Measurements from ENCODE around the gene CCP110.

The CCP110 gene

GRCh38 chr16:19481769-19482168 lies 42.0 kb upstream of the CCP110 start:
- H3K4me1 ChIP-seq: no peaks in the 10 kb centered on the region

GRCh38 chr16:19482291-19482690 lies 41.5 kb upstream of the CCP110 start:
- Histone ChIP-seq H3K27ac (no peak overlapping the region), H3K4me1 (no peaks in the 10 kb centered on the region), H3K27me3 (peaks cover 0 to 3% of the 10 kb centered on the region in 2 donors), H3K4me3 (no peak overlapping the region), H3K9me3 (peaks cover 0 to 7% (median 0%) of the 10 kb centered on the region in 3 donors), H3K36me3 (no peaks in the 10 kb centered on the region)
- TF ChIP-seq CTCF (IDR thresholded peaks at IDR 0.05): no peak
- no peak for DNase-seq
- intact Hi-C loops (cut with DNase I; ENCODE audit: low total_unique reads): no loop called here

More at GRCh38 chr16:19481769-19482168, 42.0 kb upstream of the CCP110 start:
- Histone ChIP-seq H3K4me3 (no peak overlapping the region), H3K9me3 (peaks cover 0 to 7% (median 0%) of the 10 kb centered on the region in 3 donors), H3K36me3 (no peaks in the 10 kb centered on the region), H3K27ac (no peak overlapping the region), H3K27me3 (peaks cover 0 to 3% of the 10 kb centered on the region in 2 donors)
- no peak for TF ChIP-seq CTCF (IDR thresholded peaks at IDR 0.05)
- intact Hi-C loops (cut with DNase I; ENCODE audit: low total_unique reads): no loop called here
- DNase-seq: no peak

- Histone ChIP-seq H3K9me3 (peaks cover 0 to 7% (median 0%) of the 10 kb centered on the region in 3 donors), H3K4me3 (no peak overlapping the region), H3K36me3 (no peaks in the 10 kb centered on the region), H3K4me1 (no peaks in the 10 kb centered on the region), H3K27me3 (peaks cover 0 to 3% of the 10 kb centered on the region in 2 donors), H3K27ac (no peak overlapping the region)
- DNase-seq: no peak
- intact Hi-C loops (cut with DNase I; ENCODE audit: low total_unique reads): no loop called here
- TF ChIP-seq CTCF (IDR thresholded peaks at IDR 0.05): no peak
These were observed 39.6 kb upstream of the CCP110 start for GRCh38 chr16:19484096-19484495.

GRCh38 chr16:19485611-19486010 lies 38.1 kb upstream of the CCP110 start:
- intact Hi-C loops (cut with DNase I; ENCODE audit: low total_unique reads): no loop called here

GRCh38 chr16:19486051-19486450 lies 37.7 kb upstream of the CCP110 start:
- H3K27ac ChIP-seq: no peak overlapping the region
- DNase-seq: no peak
- H3K36me3 ChIP-seq: no peaks in the 10 kb centered on the region

More at GRCh38 chr16:19485611-19486010, 38.1 kb upstream of the CCP110 start:
- no peak overlapping the region for H3K27ac ChIP-seq
- H3K4me3 ChIP-seq: no peak overlapping the region
- no peak for TF ChIP-seq CTCF (IDR thresholded peaks at IDR 0.05)
- H3K36me3 ChIP-seq: no peaks in the 10 kb centered on the region
- peaks cover 0 to 7% (median 0%) of the 10 kb centered on the region in 3 donors for H3K9me3 ChIP-seq
- no peak for DNase-seq
- no peaks in the 10 kb centered on the region for H3K4me1 ChIP-seq
- H3K27me3 ChIP-seq: no peaks in the 10 kb centered on the region

More at GRCh38 chr16:19486051-19486450, 37.7 kb upstream of the CCP110 start:
- Histone ChIP-seq H3K4me1 (no peaks in the 10 kb centered on the region), H3K27me3 (no peaks in the 10 kb centered on the region), H3K4me3 (no peak overlapping the region), H3K9me3 (peaks cover 0 to 7% (median 0%) of the 10 kb centered on the region in 3 donors)
- TF ChIP-seq CTCF (IDR thresholded peaks at IDR 0.05): no peak
- intact Hi-C loops (cut with DNase I; ENCODE audit: low total_unique reads): no loop called here

All from tibial artery (tissue), 4 donors.